ENCODE results near the gene SH2D6. TPM values are rescaled to one million over a fixed set of nuclear protein-coding genes. Genes with fewer than 3 reads are reported as not detected.

SH2D6 gene
- total RNA-seq, 1 experiment from 2014 or later = 2.3 TPM

DNA sequence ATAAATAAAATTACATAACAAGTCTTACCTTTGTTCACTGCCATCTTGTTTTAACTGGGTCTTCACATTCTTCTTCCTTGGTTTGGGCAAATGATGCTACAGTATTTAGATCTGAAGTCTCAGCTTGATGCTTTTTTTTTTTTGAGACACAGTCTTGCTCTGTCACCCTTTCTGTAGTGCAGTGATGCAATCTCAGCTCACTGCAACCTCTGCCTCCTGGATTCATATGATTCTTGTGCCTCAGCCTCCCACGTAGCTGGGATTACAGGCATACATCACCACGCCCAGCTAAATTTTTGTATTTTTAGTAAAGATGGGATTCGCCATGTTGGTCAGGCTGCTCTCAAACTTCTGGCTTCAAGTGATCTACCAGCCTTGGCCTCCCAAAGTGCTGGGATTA is 67.3 kb downstream of the SH2D6 start:
- Histone ChIP-seq H4K20me1 (ENCODE audit: insufficient read depth) (no peaks in the 10 kb centered on the region), H3K27ac (no peak overlapping the region), H3K4me2 (no peak overlapping the region), H3K79me2 (ENCODE audit: low read depth) (no peaks in the 10 kb centered on the region), H3K27me3 (ENCODE audit: insufficient read depth, low read depth) (no peaks in the 10 kb centered on the region), H3K4me1 (replicated peaks; ENCODE audit: insufficient read depth) (no peaks in the 10 kb centered on the region), H3K4me3 (no peak overlapping the region), H3F3A (ENCODE audit: insufficient read depth, low read depth) (no peaks in the 10 kb centered on the region), H3K9me3 (ENCODE audit: insufficient read depth, low read depth) (peaks cover 7% of the 10 kb centered on the region; the same call in 1 of the 2 replicates), H3K36me3 (ENCODE audit: low read depth) (no peaks in the 10 kb centered on the region), H3K9me2 (ENCODE audit: insufficient read depth) (no peaks in the 10 kb centered on the region), H2AFZ (no peak overlapping the region)
- CTCF ChIA-PET = no interaction called here
- no TSS peak for BruUV-seq (replicated peaks)
- POLR2A ChIA-PET (ENCODE audit: unreplicated experiment) = no interaction called here
- no peak for TF ChIP-seq EZH2 (IDR thresholded peaks at IDR 0.05; ENCODE audit: low read depth)
- TF ChIP-seq, protein P1, sequence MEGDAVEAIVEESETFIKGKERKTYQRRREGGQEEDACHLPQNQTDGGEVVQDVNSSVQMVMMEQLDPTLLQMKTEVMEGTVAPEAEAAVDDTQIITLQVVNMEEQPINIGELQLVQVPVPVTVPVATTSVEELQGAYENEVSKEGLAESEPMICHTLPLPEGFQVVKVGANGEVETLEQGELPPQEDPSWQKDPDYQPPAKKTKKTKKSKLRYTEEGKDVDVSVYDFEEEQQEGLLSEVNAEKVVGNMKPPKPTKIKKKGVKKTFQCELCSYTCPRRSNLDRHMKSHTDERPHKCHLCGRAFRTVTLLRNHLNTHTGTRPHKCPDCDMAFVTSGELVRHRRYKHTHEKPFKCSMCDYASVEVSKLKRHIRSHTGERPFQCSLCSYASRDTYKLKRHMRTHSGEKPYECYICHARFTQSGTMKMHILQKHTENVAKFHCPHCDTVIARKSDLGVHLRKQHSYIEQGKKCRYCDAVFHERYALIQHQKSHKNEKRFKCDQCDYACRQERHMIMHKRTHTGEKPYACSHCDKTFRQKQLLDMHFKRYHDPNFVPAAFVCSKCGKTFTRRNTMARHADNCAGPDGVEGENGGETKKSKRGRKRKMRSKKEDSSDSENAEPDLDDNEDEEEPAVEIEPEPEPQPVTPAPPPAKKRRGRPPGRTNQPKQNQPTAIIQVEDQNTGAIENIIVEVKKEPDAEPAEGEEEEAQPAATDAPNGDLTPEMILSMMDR (conservative IDR thresholded peaks at IDR 0.05) = no peak
- no peak for DNase-seq
- intact Hi-C loops (cut with micrococcal nuclease; ENCODE audit: unreplicated experiment) = no loop called here

Other genes with a start within 250 kb of the SH2D6 start
- gene TGOLN2, start 90.7 kb upstream of the SH2D6 start, total RNA-seq (2021) = 86.1 and 87.2 TPM in 2 replicates
- 52.1 and 57.8 TPM in 2 replicates for gene RETSAT, start 64.2 kb upstream of the SH2D6 start, total RNA-seq (2021)
- gene ELMOD3, start 63.9 kb upstream of the SH2D6 start, total RNA-seq (2021) = 16.4 and 18.1 TPM in 2 replicates
- gene CAPG, start 8.3 kb upstream of the SH2D6 start, total RNA-seq (2021) = 417 and 428 TPM in 2 replicates
- gene MAT2A, start 120.5 kb downstream of the SH2D6 start, total RNA-seq (2021) = 169 and 206 TPM in 2 replicates
- 30.2 and 30.6 TPM in 2 replicates for gene GGCX, start 142.8 kb downstream of the SH2D6 start, total RNA-seq (2021)
- 91.9 and 124 TPM in 2 replicates for gene VAMP8, start 158.9 kb downstream of the SH2D6 start, total RNA-seq (2021)
- 7.2 and 7.4 TPM in 2 replicates for gene VAMP5, start 165.7 kb downstream of the SH2D6 start, total RNA-seq (2021)
- gene RNF181, start 177.0 kb downstream of the SH2D6 start, total RNA-seq (2021) = 93.9 and 96.7 TPM in 2 replicates
- gene TMEM150A, start 184.0 kb downstream of the SH2D6 start, total RNA-seq (2021) = 5.3 and 5.9 TPM in 2 replicates
- gene C2orf68, start 193.4 kb downstream of the SH2D6 start, total RNA-seq (2021) = 46.0 and 48.6 TPM in 2 replicates
- 61.0 and 66.7 TPM in 2 replicates for gene USP39, start 197.5 kb downstream of the SH2D6 start, total RNA-seq (2021)
- gene SFTPB, start 249.5 kb downstream of the SH2D6 start, total RNA-seq (2021) = not detected in 2 replicates